Osteocyte (in vitro differentiated cells): ENCODE results near the gene TPRG1. TPM values are rescaled to one million over a fixed set of nuclear protein-coding genes. Genes with fewer than 3 reads are reported as not detected.

Experiments used
- DNase-seq: peaks from one replicate; pipeline ENCODE4 v3.0.0; 2021; ENCODE audit warnings: mixed read lengths; ENCODE audit not compliant: unreplicated experiment; ENCODE audit errors: extremely low spot score
- H3K27ac Mint-ChIP-seq: one replicate; pipeline ENCODE4 v1.8.0; 2021; ENCODE audit warnings: mild to moderate bottlenecking, mixed read lengths; ENCODE audit not compliant: unreplicated experiment
- H3K27me3 Mint-ChIP-seq: one replicate; pipeline ENCODE4 v1.8.0; 2021; ENCODE audit warnings: mixed read lengths; ENCODE audit not compliant: unreplicated experiment
- H3K36me3 Mint-ChIP-seq: one replicate; pipeline ENCODE4 v1.8.0; 2021; ENCODE audit warnings: mixed read lengths; ENCODE audit not compliant: unreplicated experiment
- H3K4me1 Mint-ChIP-seq: one replicate; pipeline ENCODE4 v1.8.0; 2021; ENCODE audit warnings: mixed read lengths; ENCODE audit not compliant: unreplicated experiment
- H3K4me3 Mint-ChIP-seq: one replicate; pipeline ENCODE4 v1.8.0; 2021; ENCODE audit warnings: mild to moderate bottlenecking, moderate library complexity, mixed read lengths; ENCODE audit not compliant: unreplicated experiment
- H3K9me3 Mint-ChIP-seq: one replicate; pipeline ENCODE4 v1.8.0; 2021; ENCODE audit warnings: mixed read lengths; ENCODE audit not compliant: unreplicated experiment
- CTCF ChIP-seq: fragments of 200-600 bp; sonication (generic); IDR thresholded peaks from 2 replicates; pipeline ENCODE4 v1.5.0; 2021; ENCODE audit warnings: antibody characterized with exemption, mild to moderate bottlenecking, moderate library complexity
- total RNA-seq: library from RNA; stranded (reverse); gene quantifications from 2 replicates; pipeline ENCODE4 v1.2.1, GENCODE V29; 2021

The TPRG1 gene
- total RNA-seq, 1 donor from 2014 or later: 0.46 TPM

GRCh38 chr3:189355481-189356201, 183.9 kb downstream of the TPRG1 start:
- peak overlapping the region; percentile 38 for H3K27ac Mint-ChIP-seq
- H3K27me3 Mint-ChIP-seq: no peaks in the 10 kb centered on the region
- H3K9me3 Mint-ChIP-seq: no peaks in the 10 kb centered on the region
- H3K36me3 Mint-ChIP-seq: no peaks in the 10 kb centered on the region
- TF ChIP-seq CTCF: no peak
- DNase-seq: no peak
- peaks cover 35% of the 10 kb centered on the region for H3K4me1 Mint-ChIP-seq
- H3K4me3 Mint-ChIP-seq: no peak overlapping the region

- Mint-ChIP-seq H3K36me3 (no peaks in the 10 kb centered on the region), H3K4me3 (no peak overlapping the region)
Observed at GRCh38 chr3:189360291-189360690, 188.5 kb downstream of the TPRG1 start.

GRCh38 chr3:189361103-189361835, 189.5 kb downstream of the TPRG1 start:
- TF ChIP-seq CTCF: no peak
- H3K4me1 Mint-ChIP-seq: peaks cover 38% of the 10 kb centered on the region
- no peak overlapping the region for H3K27ac Mint-ChIP-seq
- no peaks in the 10 kb centered on the region for H3K9me3 Mint-ChIP-seq
- H3K27me3 Mint-ChIP-seq: no peaks in the 10 kb centered on the region
- no peak for DNase-seq
- H3K36me3 Mint-ChIP-seq: no peaks in the 10 kb centered on the region
- no peak overlapping the region for H3K4me3 Mint-ChIP-seq

More at GRCh38 chr3:189360291-189360690, 188.5 kb downstream of the TPRG1 start:
- H3K27ac Mint-ChIP-seq: no peak overlapping the region
- no peak for TF ChIP-seq CTCF
- DNase-seq: no peak
- H3K4me1 Mint-ChIP-seq: peaks cover 37% of the 10 kb centered on the region
- no peaks in the 10 kb centered on the region for H3K9me3 Mint-ChIP-seq
- H3K27me3 Mint-ChIP-seq: no peaks in the 10 kb centered on the region

GRCh38 chr3:189363590-189364255, 192.0 kb downstream of the TPRG1 start:
- Mint-ChIP-seq H3K27ac (no peak overlapping the region), H3K9me3 (no peaks in the 10 kb centered on the region), H3K4me1 (peaks cover 43% of the 10 kb centered on the region), H3K4me3 (no peak overlapping the region), H3K36me3 (no peaks in the 10 kb centered on the region), H3K27me3 (no peaks in the 10 kb centered on the region)
- TF ChIP-seq CTCF: no peak
- no peak for DNase-seq
